ENCODE results near the gene TECPR2. TPM values are rescaled to one million over a fixed set of nuclear protein-coding genes. Genes with fewer than 3 reads are reported as not detected.

TECPR2 gene
- total RNA-seq, 1 donor from 2014 or later: 5.1 TPM

GRCh38 chr14:102507857-102508312 is 145.1 kb downstream of the TECPR2 start:
- no peak for DNase-seq (ENCODE audit: low read depth)

GRCh38 chr14:102508410-102508773 is 145.7 kb downstream of the TECPR2 start:
- no peak for DNase-seq (ENCODE audit: low read depth)
- TF ChIP-seq CTCF (conservative IDR thresholded peaks at IDR 0.05; ENCODE audit: low read depth, low read length): no peak
- H3K4me3 ChIP-seq (ENCODE audit: low read depth, low read length): peak overlapping the region; percentile 74

More at GRCh38 chr14:102507857-102508312, 145.1 kb downstream of the TECPR2 start:
- H3K4me3 ChIP-seq (ENCODE audit: low read depth, low read length): no peak overlapping the region
- peak; percentile 30 for TF ChIP-seq CTCF (conservative IDR thresholded peaks at IDR 0.05; ENCODE audit: low read depth, low read length)

- TF ChIP-seq CTCF (conservative IDR thresholded peaks at IDR 0.05; ENCODE audit: low read depth, low read length): no peak
- DNase-seq (ENCODE audit: low read depth): no peak
- H3K4me3 ChIP-seq (ENCODE audit: low read depth, low read length): peak overlapping the region; percentile 74
Measured at GRCh38 chr14:102508774-102509745, 146.3 kb downstream of the TECPR2 start.

GRCh38 chr14:102509746-102510615 is 147.2 kb downstream of the TECPR2 start, which contains the start of gene ANKRD9:
ANKRD9 (minus strand) TSS chr14:102509776; CDS start chr14:102507889, 1,887 bp downstream.
- no peak for TF ChIP-seq CTCF (conservative IDR thresholded peaks at IDR 0.05; ENCODE audit: low read depth, low read length)
- H3K4me3 ChIP-seq (ENCODE audit: low read depth, low read length): peak within 1 kb of the TSS; percentile 74
- DNase-seq (ENCODE audit: low read depth): peak; percentile 13

GRCh38 chr14:102510616-102511520 is 148.1 kb downstream of the TECPR2 start:
- H3K4me3 ChIP-seq (ENCODE audit: low read depth, low read length): peak overlapping the region; percentile 59
- DNase-seq (ENCODE audit: low read depth): no peak
- no peak for TF ChIP-seq CTCF (conservative IDR thresholded peaks at IDR 0.05; ENCODE audit: low read depth, low read length)

- DNase-seq (ENCODE audit: low read depth): no peak
- no peak for TF ChIP-seq CTCF (conservative IDR thresholded peaks at IDR 0.05; ENCODE audit: low read depth, low read length)
- H3K4me3 ChIP-seq (ENCODE audit: low read depth, low read length): no peak overlapping the region
Measured at GRCh38 chr14:102511538-102511937, 148.8 kb downstream of the TECPR2 start.

All from epithelial cell of proximal tubule (primary cell).